ENCODE results near the gene GAST.

GRCh38 chr17:41664172-41664457 lies 48.0 kb upstream of the GAST start:
- TF ChIP-seq ZNF232 (CRISPR knock-in tag; IDR thresholded peaks at IDR 0.05) (no peak), RFX5 (IDR thresholded peaks at IDR 0.05; ENCODE audit: low read depth, low read length) (no peak), NRF1 (conservative IDR thresholded peaks at IDR 0.05 in 1 of 2, IDR thresholded peaks at IDR 0.05 in 1 of 2) (no peak), SMAD1 (IDR thresholded peaks at IDR 0.05; ENCODE audit: low read depth, low read length, partially characterized antibody) (no peak), FOXP4 (CRISPR knock-in tag; IDR thresholded peaks at IDR 0.05; ENCODE audit: borderline replicate concordance) (no peak), ZNF644 (tag; IDR thresholded peaks at IDR 0.05; ENCODE audit: low read depth) (no peak), HMGN3 (IDR thresholded peaks at IDR 0.05; ENCODE audit: borderline replicate concordance, extremely low read depth, insufficient read length, low read depth, low read length) (no peak), CREB3 (tag; conservative IDR thresholded peaks at IDR 0.05; ENCODE audit: low read depth) (no peak)
